GM23338 (cell line): Measurements from ENCODE around the gene ST6GALNAC6. TPM values are rescaled to one million over a fixed set of nuclear protein-coding genes. Genes with fewer than 3 reads are reported as not detected.

Source experiments
- EZH2 ChIP-seq: fragments of 200-600 bp; sonication (generic); IDR thresholded peaks from one replicate; pipeline ENCODE4 v1.8.0; 2017; ENCODE audit warnings: antibody characterized with exemption, mild to moderate bottlenecking, low read depth; ENCODE audit not compliant: unreplicated experiment
- EZH2phosphoT487 ChIP-seq: fragments of 200-600 bp; sonication (generic); IDR thresholded peaks from one replicate; pipeline ENCODE4 v1.8.1; 2018; ENCODE audit warnings: antibody characterized with exemption; ENCODE audit not compliant: unreplicated experiment
- polyA plus RNA-seq: library from polyadenylated mRNA; unstranded; fragments of >200 nt; fragmentation: Nextera tagmentation; extraction: Ambion mirVana; gene quantifications from 2 replicates; pipeline ENCODE4 v1.2.1, GENCODE V29; 2016
- total RNA-seq: library from RNA; depleted of rRNA; stranded (reverse); fragments of >200 nt; shearing (Covaris generic); gene quantifications from 2 replicates; pipeline ENCODE4 v1.2.3, GENCODE V29; 2014
- TF ChIP-seq, protein P1 (sequence below): fragments of 250-450 bp; sonication (Bioruptor Pico); IDR thresholded peaks from 2 replicates; pipeline ENCODE4 v1.5.0; 2020; ENCODE audit warnings: mild to moderate bottlenecking, moderate library complexity
- TF ChIP-seq, protein P2 (sequence below): IDR thresholded peaks from one replicate; pipeline ENCODE4 v1.6.1; 2018; ENCODE audit warnings: antibody characterized with exemption; ENCODE audit not compliant: unreplicated experiment

The ST6GALNAC6 gene
- total and polyA plus RNA-seq, 2 experiments from 2014 or later, result 20.7 to 39.2 TPM

DNA sequence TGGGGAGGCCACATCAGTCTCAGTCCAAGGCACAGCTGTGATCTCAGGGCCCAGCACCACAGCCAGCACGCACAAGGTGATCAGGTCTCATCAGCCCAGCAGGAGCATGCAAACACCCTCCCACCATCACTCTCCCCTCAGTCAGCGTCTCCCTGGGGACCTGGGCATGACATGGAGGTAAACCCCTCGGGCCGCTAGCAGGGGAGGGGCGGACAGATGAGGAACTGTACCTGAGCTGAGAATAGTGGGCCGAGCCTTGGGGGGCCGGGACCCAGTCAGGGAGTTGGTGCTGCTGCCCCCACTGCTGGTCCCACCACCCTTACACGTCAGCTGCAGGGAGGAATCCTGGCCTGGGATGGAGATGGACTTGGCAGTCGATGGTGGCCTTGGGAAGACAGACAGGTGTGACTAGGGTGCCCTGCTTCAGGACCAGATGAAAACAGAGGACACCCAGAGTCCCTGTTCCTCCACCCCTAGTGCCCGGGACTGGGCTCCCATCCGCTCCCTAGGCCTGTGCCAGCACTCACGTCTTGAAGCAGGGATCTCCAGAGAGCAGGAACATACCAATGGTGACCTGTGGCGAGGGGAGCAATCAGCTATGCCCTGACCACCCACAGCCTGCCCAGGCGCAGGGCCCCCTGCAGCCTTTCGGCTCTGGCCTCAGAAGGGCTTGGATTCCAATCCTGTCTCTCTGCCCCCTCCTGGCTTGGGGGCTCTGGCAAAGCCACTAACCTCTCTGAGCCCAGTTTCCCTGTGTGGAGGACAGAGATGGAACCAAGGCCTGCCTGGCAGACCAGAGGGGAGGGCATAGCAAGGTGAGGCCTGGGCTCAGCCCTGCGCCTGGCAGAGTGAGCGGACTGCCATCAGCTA, 48.7 kb upstream of the ST6GALNAC6 start (continued):
- TF ChIP-seq, protein P1, sequence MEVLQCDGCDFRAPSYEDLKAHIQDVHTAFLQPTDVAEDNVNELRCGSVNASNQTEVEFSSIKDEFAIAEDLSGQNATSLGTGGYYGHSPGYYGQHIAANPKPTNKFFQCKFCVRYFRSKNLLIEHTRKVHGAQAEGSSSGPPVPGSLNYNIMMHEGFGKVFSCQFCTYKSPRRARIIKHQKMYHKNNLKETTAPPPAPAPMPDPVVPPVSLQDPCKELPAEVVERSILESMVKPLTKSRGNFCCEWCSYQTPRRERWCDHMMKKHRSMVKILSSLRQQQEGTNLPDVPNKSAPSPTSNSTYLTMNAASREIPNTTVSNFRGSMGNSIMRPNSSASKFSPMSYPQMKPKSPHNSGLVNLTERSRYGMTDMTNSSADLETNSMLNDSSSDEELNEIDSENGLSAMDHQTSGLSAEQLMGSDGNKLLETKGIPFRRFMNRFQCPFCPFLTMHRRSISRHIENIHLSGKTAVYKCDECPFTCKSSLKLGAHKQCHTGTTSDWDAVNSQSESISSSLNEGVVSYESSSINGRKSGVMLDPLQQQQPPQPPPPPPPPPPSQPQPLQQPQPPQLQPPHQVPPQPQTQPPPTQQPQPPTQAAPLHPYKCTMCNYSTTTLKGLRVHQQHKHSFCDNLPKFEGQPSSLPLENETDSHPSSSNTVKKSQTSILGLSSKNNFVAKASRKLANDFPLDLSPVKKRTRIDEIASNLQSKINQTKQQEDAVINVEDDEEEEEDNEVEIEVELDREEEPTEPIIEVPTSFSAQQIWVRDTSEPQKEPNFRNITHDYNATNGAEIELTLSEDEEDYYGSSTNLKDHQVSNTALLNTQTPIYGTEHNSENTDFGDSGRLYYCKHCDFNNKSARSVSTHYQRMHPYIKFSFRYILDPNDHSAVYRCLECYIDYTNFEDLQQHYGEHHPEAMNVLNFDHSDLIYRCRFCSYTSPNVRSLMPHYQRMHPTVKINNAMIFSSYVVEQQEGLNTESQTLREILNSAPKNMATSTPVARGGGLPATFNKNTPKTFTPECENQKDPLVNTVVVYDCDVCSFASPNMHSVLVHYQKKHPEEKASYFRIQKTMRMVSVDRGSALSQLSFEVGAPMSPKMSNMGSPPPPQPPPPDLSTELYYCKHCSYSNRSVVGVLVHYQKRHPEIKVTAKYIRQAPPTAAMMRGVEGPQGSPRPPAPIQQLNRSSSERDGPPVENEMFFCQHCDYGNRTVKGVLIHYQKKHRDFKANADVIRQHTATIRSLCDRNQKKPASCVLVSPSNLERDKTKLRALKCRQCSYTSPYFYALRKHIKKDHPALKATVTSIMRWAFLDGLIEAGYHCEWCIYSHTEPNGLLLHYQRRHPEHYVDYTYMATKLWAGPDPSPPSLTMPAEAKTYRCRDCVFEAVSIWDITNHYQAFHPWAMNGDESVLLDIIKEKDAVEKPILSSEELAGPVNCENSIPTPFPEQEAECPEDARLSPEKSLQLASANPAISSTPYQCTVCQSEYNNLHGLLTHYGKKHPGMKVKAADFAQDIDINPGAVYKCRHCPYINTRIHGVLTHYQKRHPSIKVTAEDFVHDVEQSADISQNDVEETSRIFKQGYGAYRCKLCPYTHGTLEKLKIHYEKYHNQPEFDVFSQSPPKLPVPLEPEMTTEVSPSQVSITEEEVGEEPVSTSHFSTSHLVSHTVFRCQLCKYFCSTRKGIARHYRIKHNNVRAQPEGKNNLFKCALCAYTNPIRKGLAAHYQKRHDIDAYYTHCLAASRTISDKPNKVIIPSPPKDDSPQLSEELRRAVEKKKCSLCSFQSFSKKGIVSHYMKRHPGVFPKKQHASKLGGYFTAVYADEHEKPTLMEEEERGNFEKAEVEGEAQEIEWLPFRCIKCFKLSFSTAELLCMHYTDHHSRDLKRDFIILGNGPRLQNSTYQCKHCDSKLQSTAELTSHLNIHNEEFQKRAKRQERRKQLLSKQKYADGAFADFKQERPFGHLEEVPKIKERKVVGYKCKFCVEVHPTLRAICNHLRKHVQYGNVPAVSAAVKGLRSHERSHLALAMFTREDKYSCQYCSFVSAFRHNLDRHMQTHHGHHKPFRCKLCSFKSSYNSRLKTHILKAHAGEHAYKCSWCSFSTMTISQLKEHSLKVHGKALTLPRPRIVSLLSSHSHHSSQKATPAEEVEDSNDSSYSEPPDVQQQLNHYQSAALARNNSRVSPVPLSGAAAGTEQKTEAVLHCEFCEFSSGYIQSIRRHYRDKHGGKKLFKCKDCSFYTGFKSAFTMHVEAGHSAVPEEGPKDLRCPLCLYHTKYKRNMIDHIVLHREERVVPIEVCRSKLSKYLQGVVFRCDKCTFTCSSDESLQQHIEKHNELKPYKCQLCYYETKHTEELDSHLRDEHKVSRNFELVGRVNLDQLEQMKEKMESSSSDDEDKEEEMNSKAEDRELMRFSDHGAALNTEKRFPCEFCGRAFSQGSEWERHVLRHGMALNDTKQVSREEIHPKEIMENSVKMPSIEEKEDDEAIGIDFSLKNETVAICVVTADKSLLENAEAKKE, result no peak
- TF ChIP-seq, protein P2, sequence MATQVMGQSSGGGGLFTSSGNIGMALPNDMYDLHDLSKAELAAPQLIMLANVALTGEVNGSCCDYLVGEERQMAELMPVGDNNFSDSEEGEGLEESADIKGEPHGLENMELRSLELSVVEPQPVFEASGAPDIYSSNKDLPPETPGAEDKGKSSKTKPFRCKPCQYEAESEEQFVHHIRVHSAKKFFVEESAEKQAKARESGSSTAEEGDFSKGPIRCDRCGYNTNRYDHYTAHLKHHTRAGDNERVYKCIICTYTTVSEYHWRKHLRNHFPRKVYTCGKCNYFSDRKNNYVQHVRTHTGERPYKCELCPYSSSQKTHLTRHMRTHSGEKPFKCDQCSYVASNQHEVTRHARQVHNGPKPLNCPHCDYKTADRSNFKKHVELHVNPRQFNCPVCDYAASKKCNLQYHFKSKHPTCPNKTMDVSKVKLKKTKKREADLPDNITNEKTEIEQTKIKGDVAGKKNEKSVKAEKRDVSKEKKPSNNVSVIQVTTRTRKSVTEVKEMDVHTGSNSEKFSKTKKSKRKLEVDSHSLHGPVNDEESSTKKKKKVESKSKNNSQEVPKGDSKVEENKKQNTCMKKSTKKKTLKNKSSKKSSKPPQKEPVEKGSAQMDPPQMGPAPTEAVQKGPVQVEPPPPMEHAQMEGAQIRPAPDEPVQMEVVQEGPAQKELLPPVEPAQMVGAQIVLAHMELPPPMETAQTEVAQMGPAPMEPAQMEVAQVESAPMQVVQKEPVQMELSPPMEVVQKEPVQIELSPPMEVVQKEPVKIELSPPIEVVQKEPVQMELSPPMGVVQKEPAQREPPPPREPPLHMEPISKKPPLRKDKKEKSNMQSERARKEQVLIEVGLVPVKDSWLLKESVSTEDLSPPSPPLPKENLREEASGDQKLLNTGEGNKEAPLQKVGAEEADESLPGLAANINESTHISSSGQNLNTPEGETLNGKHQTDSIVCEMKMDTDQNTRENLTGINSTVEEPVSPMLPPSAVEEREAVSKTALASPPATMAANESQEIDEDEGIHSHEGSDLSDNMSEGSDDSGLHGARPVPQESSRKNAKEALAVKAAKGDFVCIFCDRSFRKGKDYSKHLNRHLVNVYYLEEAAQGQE, result no peak
- TF ChIP-seq EZH2phosphoT487 (no peak), EZH2 (no peak)
